ENCODE measurements around the gene SERTAD2.

DNA sequence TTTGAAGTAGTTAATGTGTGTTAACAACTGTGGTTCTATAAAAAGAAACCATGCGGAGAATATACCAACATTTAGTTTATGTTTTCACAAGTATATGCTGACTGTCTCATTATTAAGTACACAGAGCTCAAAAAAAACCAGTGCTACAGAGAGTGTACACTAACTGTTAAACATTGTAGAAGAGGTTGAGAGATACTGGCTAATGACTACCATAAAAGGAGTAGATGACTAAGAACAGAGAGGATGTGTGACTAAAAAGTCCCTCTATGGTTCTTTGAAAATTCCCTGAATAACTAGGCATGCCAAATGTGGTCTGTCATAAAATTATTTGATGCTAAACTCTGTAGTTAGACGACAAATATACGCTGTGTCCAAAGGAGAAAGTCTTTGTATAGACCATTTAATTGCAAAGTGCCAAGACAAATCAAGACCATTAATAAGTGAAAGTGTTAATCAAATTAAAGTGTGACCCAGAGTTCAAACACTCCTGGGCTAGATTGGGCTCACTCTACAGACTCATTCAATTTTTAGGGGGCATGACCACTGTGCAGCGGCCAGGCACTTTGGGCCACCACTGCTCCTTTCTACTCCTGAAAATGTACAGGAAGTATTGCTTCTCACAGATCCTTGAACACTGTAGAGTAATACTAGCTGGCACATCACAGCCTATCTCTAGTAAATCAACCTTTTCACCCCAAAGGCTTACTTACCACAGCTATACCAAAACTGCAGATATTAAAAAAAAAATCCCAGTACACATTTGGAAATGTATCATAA is 45.1 kb upstream of the SERTAD2 start:
- TF ChIP-seq EP300 (IDR thresholded peaks at IDR 0.05), result no peak
- no peak for TF ChIP-seq CTCF (IDR thresholded peaks at IDR 0.05)
- TF ChIP-seq POLR2A (IDR thresholded peaks at IDR 0.05), result no peak
